KG1 (cell line): ENCODE measurements around the gene SLC25A23.
"Not testable (repeated sequence)": the region's sequence is repeated elsewhere in the genome, so short reads cannot be mapped to it uniquely, and the experiment has no call there.

Source experiments
- DNase-seq: peaks from one replicate; lab custom pipeline; 2025; lab: John Stamatoyannopoulos, UW

SLC25A23 gene

DNA sequence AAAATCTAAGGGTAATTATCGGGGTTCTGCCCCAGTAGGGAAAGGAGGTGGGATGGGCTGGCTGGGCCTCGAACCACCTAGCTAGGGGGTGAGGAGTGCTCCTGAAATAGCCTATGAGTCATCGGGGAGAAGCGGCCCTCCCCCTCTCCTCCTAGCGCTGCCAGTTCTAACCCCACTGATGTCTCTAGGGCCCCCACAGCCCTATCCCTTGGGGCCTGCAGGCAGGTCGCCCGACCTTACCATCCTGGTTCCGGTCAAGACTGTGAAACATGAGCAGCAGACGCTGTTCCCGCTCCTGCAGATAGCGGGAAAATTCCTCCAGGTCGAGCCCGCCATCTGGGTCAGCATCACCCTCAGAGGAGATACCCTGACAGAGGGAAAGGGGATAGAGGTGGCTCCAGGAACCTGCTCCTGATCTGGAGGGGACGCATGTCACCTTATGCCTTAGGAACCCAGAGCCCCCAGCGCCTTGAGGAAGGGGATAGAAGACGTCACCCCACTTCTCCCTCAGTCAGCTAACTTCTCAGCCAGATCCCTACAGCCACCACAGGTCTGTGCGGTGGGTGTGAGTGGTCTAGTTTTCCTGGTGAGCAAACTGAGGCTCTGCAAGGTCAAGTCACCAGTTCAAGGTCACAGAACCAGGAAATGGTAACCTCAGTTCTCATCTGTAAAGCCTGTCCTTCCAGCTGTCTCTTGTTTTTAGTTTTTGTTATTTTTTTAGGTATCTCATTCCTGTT lies 1.5 kb downstream of the SLC25A23 start:
- no peak for DNase-seq

GRCh38 chr19:6455924-6456323 lies 3.7 kb downstream of the SLC25A23 start:
- DNase-seq: no peak

DNA sequence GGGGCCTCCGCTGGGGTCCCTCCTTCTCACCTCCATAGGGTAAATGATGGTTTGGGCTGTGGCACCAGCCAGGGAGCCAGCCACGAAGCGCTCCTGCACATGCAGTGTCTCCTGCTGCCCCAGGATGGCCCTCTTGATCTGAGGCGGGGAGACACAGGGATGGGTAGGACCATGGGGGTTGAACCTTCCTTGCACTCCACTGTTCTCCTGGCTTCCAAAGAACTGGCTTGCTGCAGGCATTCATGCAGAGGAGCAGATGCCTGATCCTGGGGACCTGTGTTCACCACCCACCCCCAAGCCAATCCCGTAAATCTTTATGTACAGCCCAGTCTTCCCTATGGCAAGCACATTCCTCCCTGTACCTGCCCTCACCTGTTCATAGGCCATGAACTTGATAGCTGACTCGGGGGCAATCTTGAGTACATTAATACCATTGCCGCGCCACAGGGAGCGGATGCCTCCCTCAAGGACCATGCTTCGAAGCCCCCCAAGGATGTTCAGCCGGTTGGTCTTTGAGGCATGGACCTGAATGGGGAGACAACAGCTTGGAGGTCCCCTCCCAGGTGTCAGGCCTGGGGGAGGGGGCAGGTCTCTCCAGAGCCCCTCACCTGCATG lies 5.5 kb downstream of the SLC25A23 start:
- no peak for DNase-seq

DNA sequence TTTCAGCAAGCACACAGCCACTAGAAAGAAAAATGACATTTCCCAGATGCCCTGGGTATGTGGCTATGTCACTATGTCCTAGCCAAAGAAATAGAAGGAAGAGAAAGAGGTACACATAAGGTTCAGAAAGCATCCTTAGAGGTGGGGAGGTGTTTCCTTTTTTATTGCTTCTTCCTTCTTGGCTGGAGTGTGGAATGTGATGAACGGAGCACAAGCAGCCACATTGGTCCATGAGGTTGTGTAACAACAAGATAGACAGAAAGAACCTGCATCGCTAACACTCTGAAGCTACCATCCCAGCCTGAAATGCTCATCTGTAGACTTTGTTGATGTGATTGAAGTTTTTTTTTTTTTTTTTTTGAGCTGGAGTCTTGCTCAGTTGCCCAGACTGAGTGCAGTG lies 6.7 kb downstream of the SLC25A23 start:
- DNase-seq: no peak

DNA sequence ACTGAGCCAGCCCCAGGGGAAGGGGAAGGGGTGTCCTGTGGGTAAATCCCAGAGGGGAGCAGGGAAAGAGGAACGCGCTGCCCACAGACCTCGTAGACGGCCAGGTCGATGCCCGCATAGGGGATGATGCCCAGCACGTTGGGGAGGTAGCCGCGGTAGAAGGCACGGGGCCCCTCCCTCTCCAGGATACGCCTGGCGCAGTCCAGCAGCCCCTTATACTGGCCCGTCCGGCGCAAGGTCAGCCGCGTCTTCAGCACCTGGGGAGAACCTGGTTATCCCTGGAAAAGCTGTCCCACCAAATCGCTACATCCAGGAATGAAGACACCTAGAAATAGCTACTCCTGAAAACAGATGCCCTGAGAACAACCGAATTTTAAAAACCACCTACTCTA lies 7.4 kb downstream of the SLC25A23 start:
- DNase-seq: no peak

DNA sequence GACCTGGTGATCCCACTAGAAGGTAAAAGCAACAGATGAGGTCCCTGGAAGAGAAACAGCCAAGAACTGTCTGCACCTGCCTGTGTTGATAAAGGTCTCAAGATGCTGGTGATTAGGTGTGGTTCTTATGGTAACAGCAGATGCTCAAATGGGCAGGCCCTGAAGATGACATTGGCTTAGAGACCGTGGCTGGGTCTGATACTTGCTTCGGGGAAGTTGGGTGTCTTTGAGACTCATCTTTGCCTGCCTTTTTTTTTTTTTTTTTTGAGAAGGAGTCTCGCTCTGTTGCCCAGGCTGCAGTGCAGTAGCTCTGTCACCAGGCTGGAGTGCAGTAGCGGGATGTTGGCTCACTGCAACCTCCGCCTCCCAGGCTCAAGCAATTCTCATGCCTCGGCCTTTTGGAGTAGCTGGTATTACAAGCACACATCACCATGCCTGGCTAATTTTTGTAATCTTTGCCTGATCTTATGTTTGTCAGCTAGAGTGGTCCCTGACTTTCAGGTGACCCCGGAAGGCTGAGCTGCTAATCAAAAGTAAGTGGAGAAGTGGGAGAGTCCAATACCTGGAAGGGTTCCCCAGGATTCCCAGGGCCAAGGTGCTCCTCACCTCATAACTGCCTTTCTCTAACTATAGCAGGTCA lies 7.9 kb downstream of the SLC25A23 start:
- DNase-seq: no peak

- no peak for DNase-seq
Measured at GRCh38 chr19:6450166-6450565, 9.4 kb downstream of the SLC25A23 start.

DNA sequence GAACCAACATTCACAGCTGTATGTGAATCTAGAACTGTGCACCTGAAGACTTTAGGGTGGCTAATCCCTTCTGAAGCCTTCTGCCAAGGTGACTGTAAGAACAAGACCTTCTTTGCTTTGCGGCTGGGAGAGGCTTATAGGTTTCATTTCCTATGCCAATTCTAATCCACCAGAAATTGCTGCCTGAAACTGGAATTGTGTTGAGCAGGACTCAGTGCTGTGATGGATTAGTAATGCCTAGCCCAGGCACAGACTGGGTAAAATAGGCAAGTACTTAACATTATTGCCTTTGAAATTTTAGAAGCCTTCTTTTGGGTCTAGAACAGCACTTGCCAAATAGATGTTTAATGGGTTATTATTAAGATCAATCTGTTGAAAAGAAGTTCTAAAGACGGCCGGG lies 11.5 kb downstream of the SLC25A23 start:
- no peak for DNase-seq

DNA sequence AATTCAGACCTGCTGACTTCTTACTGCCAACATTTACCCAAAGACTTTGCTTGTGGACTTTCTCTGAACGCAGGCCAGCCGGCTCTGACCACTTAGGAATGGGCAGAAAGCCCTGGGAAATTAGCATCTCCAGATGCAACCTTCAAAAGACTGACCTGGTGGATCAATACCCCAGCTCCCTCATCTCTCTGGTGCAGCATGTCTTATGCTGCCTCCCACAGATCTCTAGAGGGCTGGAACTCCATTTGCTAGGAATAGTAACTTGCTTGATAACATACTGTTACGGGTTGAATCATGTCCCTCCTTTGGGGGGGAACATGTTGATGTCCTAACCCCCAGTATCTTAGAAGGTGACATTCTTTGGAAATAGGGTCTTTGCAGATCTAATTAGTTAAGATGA lies 13.1 kb downstream of the SLC25A23 start:
- DNase-seq: no peak

- no peak for DNase-seq
Measured at GRCh38 chr19:6443986-6444385, 15.6 kb downstream of the SLC25A23 start.

- DNase-seq: no peak
Measured at GRCh38 chr19:6442087-6442688, 17.4 kb downstream of the SLC25A23 start.

DNA sequence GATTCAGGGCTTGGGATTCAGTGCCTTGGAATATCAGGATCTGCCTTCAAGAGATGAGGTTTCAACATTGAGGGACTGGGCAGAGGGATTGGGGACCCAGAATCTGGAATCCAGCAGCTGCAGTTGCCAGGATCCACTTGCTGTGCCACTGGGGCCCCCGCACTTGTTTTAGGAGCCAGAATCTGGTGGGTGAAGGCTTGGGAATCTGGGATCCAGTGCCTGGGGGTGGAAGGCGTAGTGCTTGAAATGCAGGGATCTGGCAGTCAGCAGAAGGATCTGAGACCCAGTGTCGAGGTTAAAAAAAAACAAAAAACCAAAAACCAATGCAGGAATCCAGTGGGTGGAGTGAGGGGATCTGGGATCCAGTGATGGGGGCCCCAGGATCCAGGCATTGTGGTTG lies 18.7 kb downstream of the SLC25A23 start:
- no peak for DNase-seq

GRCh38 chr19:6439743-6440142 lies 19.8 kb downstream of the SLC25A23 start:
- no peak for DNase-seq

- DNase-seq: no peak
Measured at GRCh38 chr19:6433663-6434062, 25.9 kb downstream of the SLC25A23 start, which contains the start of gene SLC25A41. Gene SLC25A41 (minus strand): TSS chr19:6433763. CDS start chr19:6433693, 70 bp downstream.

DNA sequence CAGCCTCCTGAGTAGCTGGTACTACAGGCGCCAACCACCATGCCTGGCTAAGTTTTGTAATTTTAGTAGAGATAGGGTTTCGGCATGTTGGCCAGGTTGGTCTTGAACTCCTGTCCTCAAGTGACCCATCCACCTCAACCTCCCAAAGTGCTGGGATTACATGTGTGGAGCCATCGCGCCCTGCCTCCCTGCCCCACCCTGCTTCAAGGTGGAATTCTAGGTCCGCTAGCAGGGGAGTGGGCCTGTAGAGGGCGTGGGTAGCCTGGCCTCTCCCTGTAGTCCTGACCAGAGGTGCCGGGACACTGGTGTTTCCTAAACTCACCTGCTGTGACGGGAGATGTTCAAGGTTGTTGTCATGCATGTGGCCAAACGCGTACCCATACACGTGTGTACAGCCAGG lies 26.4 kb downstream of the SLC25A23 start:
- no peak for DNase-seq

- DNase-seq: no peak
Measured at GRCh38 chr19:6431891-6432290, 27.7 kb downstream of the SLC25A23 start.

DNA sequence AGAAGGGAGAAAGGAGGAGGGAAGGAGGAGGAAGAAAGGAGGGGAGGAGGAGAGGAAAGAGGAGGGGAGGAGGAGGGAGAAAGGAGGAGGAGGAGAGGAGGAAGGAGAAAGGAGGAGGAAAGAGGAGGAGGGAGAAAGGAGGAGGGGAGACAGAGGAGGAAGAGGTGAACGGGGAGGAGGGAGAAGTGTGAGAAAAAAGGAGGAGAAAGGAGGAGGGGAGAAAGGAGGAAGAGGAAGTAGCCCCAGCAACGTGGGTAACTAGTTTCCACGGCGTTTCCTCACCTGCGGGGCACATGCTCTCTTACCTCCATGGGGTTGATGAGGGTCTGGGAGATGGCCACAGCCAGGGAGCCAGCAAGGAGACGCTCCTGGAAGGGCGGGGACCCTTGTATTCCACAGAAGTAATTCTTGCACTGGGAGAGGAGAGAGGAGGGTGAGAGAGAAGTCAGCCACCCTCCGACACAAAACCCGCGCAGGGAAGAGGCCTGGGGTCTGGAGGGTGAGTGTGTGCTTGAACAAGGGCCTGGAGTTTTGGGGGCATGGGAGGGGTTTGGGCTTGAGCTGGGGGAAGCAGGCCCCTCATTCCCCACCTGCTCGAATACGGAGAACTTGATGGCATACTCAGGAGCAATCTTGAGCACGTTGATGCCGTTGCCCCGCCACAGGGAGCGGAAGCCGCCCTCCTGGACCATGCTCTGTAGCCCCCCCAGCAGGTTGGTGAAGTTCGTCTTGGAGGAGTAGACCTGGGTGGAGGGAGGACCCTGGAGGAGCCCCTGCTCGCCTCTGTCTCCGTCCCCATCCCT lies 30.0 kb downstream of the SLC25A23 start:
- no peak for DNase-seq

DNA sequence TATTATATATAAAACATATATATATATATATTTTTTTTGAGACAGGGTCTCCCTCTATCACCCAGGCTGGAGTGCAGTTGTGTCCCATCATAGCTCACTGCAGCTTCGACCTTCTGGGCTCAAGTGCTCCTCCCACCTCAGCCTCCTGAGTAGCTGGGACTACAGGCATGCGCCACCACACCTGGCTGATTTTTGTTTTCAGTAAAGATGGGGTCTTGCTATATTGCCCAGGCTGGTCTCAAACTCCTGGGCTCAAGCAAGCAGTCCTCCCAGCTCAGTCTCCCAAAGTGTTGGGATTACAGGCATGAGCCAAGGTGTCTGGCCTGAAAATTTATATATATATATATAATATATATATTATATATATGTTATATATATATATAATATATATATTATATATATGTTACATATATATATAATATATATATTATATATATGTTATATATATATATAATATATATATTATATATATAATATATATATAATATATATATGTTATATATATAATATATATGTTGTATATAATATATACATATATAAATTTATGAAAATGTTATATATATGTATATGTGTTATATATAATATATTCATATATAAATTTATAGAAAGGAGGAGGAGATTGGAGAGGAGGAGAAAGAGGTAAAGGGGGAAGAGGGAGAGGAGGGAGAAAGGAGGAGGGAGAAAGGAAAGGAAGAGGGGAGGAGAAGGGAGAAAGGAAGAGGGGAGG lies 30.7 kb downstream of the SLC25A23 start:
- DNase-seq: not testable (repeated sequence)

- DNase-seq: no peak
Measured at GRCh38 chr19:6427131-6427530, 32.5 kb downstream of the SLC25A23 start.

- DNase-seq: no peak
Measured at GRCh38 chr19:6425732-6426620, 33.6 kb downstream of the SLC25A23 start.
